ENCODE data around the gene GMEB2. TPM values are rescaled to one million over a fixed set of nuclear protein-coding genes. Genes with fewer than 3 reads are reported as not detected.
"Not testable (repeated sequence)": the region's sequence is repeated elsewhere in the genome, so short reads cannot be mapped to it uniquely, and the experiment has no call there.

The GMEB2 gene
- total and polyA plus RNA-seq, 10 of the 15 experiments (the other 5 are each of a cell fraction or from before 2014, with no cell fraction given), result 0.08 to 15.1 (median 6.9) TPM

DNA sequence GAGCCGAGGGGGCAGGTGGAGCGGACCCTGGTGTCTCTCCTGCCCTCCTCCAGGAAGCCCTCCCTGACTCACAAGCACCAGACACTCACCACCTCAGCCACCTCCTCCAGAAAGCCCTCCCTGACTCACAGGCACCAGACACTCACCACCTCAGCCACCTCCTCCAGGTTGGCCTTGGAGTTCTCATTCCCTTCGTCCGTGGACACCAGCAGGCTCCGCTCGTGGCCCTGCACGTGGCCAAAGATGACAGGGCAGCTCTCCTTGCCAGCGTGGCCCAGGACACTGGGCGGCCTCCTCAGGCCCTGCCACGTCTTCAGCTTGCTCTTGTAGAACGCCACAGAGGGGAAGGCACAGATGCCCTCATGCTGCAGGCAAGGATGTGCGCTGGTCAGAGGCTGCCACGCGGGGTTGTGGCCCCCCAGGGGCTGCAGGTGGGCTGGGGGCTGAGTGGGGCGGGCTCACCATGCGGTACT lies 66.5 kb downstream of the GMEB2 start:
- TF ChIP-seq MTA3 (IDR thresholded peaks at IDR 0.05; ENCODE audit: borderline replicate concordance, low read length) (no peak), POLR2A (IDR thresholded peaks at IDR 0.05; ENCODE audit: low read depth, low read length) (no peak), ZNF24 (IDR thresholded peaks at IDR 0.05) (no peak), ZNF384 (IDR thresholded peaks at IDR 0.05; ENCODE audit: borderline replicate concordance, low read depth, low read length) (no peak), MEF2A (IDR thresholded peaks at IDR 0.05; ENCODE audit: insufficient read depth, low read depth, low read length) (no peak), HDAC6 (IDR thresholded peaks at IDR 0.05; ENCODE audit: unreplicated experiment) (no peak)
- TF ChIP-seq, protein P1, sequence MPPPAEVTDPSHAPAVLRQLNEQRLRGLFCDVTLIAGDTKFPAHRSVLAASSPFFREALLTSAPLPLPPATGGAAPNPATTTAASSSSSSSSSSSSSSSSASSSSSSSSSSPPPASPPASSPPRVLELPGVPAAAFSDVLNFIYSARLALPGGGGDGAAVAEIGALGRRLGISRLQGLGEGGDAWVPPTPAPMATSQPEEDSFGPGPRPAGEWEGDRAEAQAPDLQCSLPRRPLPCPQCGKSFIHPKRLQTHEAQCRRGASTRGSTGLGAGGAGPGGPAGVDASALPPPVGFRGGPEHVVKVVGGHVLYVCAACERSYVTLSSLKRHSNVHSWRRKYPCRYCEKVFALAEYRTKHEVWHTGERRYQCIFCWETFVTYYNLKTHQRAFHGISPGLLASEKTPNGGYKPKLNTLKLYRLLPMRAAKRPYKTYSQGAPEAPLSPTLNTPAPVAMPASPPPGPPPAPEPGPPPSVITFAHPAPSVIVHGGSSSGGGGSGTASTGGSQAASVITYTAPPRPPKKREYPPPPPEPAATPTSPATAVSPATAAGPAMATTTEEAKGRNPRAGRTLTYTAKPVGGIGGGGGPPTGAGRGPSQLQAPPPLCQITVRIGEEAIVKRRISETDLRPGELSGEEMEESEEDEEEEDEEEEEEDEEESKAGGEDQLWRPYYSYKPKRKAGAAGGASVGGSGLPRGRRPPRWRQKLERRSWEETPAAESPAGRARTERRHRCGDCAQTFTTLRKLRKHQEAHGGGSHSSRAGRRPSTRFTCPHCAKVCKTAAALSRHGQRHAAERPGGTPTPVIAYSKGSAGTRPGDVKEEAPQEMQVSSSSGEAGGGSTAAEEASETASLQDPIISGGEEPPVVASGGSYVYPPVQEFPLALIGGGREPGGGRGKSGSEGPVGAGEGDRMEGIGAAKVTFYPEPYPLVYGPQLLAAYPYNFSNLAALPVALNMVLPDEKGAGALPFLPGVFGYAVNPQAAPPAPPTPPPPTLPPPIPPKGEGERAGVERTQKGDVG (CRISPR knock-in tag; IDR thresholded peaks at IDR 0.05), result no peak
- RAD21 ChIA-PET (ENCODE audit: unreplicated experiment), result no interaction called here
- ATAC-seq (no peak), FAIRE-seq (no peak), DNase-seq (ENCODE audit: low read depth, low spot score) (no peak)
- CTCF ChIA-PET, result interaction anchor here (1.1 kb wide), 1 partner anchor 23 kb away, joined by 3 read pairs; no protein-coding TSS in a partner anchor
- 77% methylated on average over 12 of the region's 16 CpGs for WGBS (ENCODE audit: insufficient coverage, insufficient replicate concordance, low lambda C conversion rate, missing lambda C conversion rate)
- H2AFZ ChIP-seq (ENCODE audit: control insufficient read depth, low read depth, low read length), result no peak overlapping the region
- H3K27me3 ChIP-seq (replicated peaks in 1 of 2; ENCODE audit: control insufficient read depth in 2 of 2, insufficient read depth in 2 of 2, low read length in 1 of 2), result no peaks in the 10 kb centered on the region
- intact Hi-C loops (cut with micrococcal nuclease; ENCODE audit: unreplicated experiment), result no loop called here
- no peak overlapping the region for H3K4me2 ChIP-seq (ENCODE audit: control insufficient read depth, insufficient read depth)
- no peaks in the 10 kb centered on the region; the same call in 1 of the 2 replicates for H4K20me1 ChIP-seq (ENCODE audit: control insufficient read depth, insufficient read depth)
- no TSS peak for BruUV-seq (replicated peaks)
- H3K4me1 ChIP-seq (ENCODE audit: control insufficient read depth, insufficient read depth, low read length), result no peaks in the 10 kb centered on the region
- POLR2A ChIA-PET, result no interaction called here
- H3K9ac ChIP-seq (ENCODE audit: control insufficient read depth, insufficient read depth, low read length), result no peak overlapping the region
- SMC1A ChIA-PET (ENCODE audit: uncharacterized antibody, unreplicated experiment), result no interaction called here
- H3K9me3 ChIP-seq (replicated peaks; ENCODE audit: control insufficient read depth, insufficient read depth, low read length), result no peaks in the 10 kb centered on the region; the same call in 2 of the 3 replicates
- H3K27ac ChIP-seq (ENCODE audit: control insufficient read depth, insufficient read depth), result no peak overlapping the region
- H3K4me3 ChIP-seq, result no peak overlapping the region
- no peaks in the 10 kb centered on the region; a peak in 1 of 4 replicates for H3K36me3 ChIP-seq (ENCODE audit: control insufficient read depth in 2 of 2, insufficient read depth in 2 of 2, low read length in 1 of 2)
- in situ Hi-C loops (cut with MboI), result no loop called here
- H3K79me2 ChIP-seq (ENCODE audit: control insufficient read depth, insufficient read depth, low read length), result no peaks in the 10 kb centered on the region

DNA sequence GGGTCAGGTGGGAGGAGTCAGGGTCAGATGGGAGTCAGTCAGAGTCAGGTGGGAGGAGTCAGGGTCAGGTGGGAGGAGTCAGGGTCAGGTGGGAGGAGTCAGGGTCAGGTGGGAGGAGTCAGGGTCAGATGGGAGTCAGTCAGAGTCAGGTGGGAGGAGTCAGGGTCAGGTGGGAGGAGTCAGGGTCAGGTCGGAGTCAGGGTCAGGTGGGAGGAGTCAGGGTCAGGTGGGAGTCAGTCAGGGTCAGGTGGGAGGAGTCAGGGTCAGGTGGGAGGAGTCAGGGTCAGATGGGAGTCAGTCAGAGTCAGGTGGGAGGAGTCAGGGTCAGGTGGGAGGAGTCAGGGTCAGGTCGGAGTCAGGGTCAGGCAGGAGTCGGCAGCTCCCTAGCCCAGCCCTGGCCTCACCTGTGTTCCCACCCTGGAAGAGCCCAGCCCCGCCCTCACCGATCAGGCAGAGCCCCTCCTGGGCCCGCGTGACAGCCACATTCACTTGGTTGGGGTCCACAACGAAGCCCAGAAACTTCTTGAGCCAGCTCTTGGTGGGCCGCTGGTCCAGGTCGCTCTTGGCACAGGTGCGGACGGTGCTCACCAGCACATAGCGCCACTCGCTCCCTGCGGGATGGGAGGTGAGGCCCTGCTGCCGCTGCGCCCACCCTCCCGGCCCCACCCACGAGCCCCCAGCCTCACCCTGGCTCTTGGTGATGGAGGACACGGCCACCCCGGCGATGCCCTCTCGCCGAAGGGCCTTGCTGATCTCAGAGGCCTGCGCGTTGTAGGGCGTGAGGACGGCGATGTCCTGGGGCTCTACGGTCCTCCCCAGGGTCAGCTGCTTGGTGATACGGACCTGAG lies 67.2 kb downstream of the GMEB2 start:
- RAD21 ChIA-PET (ENCODE audit: unreplicated experiment); intact Hi-C loops (cut with micrococcal nuclease; ENCODE audit: unreplicated experiment); H3K4me2 ChIP-seq (ENCODE audit: control insufficient read depth, insufficient read depth); in situ Hi-C loops (cut with MboI); H3K4me3 ChIP-seq; CTCF ChIA-PET; ATAC-seq; DNase-seq (ENCODE audit: low read depth, low spot score); H3K79me2 ChIP-seq (ENCODE audit: control insufficient read depth, insufficient read depth, low read length); H3K36me3 ChIP-seq (ENCODE audit: control insufficient read depth in 2 of 2, insufficient read depth in 2 of 2, low read length in 1 of 2); SMC1A ChIA-PET (ENCODE audit: uncharacterized antibody, unreplicated experiment); BruUV-seq (replicated peaks); POLR2A ChIA-PET; H3K27ac ChIP-seq (ENCODE audit: control insufficient read depth, insufficient read depth); H3K4me1 ChIP-seq (ENCODE audit: control insufficient read depth, insufficient read depth, low read length); H2AFZ ChIP-seq (ENCODE audit: control insufficient read depth, low read depth, low read length); H3K9me3 ChIP-seq (replicated peaks; ENCODE audit: control insufficient read depth, insufficient read depth, low read length); H3K27me3 ChIP-seq (replicated peaks in 1 of 2; ENCODE audit: control insufficient read depth in 2 of 2, insufficient read depth in 2 of 2, low read length in 1 of 2); FAIRE-seq; H4K20me1 ChIP-seq (ENCODE audit: control insufficient read depth, insufficient read depth); H3K9ac ChIP-seq (ENCODE audit: control insufficient read depth, insufficient read depth, low read length): not testable (repeated sequence)
- 93% methylated on average over 26 of the region's 31 CpGs for WGBS (ENCODE audit: insufficient coverage, insufficient replicate concordance, low lambda C conversion rate, missing lambda C conversion rate)
